Liver (tissue), 9 donors: ENCODE measurements around the gene PCMTD2. TPM values are rescaled to one million over a fixed set of nuclear protein-coding genes. Genes with fewer than 3 reads are reported as not detected.

ENCODE experiments used
- DNase-seq: peaks from one replicate; pipeline ENCODE4 v3.0.0-alpha.2; 2017; ENCODE audit warnings: low spot score
- H3K27ac ChIP-seq, 2 donors: one replicate each; pipeline ENCODE4 v1.7.0; 2013; ENCODE audit warnings: inconsistent platforms in 2 of 2, low read length in 2 of 2, control low read depth in 1 of 2, low read depth in 1 of 2, mild to moderate bottlenecking in 1 of 2
- H3K27me3 ChIP-seq, 4 donors: one replicate each; pipeline versions ENCODE4 v1.6.1 to v1.7.0; 2013; ENCODE audit warnings: low read length in 3 of 4, inconsistent platforms in 1 of 4, mild to moderate bottlenecking in 1 of 4, moderate library complexity in 1 of 4; ENCODE audit not compliant: control insufficient read depth in 4 of 4, insufficient read depth in 4 of 4
- H3K36me3 ChIP-seq, 4 donors: one replicate each; pipeline versions ENCODE4 v1.6.1 to v1.7.0; 2013; ENCODE audit warnings: low read length in 3 of 4, mild to moderate bottlenecking in 3 of 4, low read depth in 1 of 4, moderate library complexity in 1 of 4; ENCODE audit not compliant: control insufficient read depth in 4 of 4, insufficient read depth in 3 of 4
- H3K4me1 ChIP-seq, 4 donors: one replicate each; pipeline versions ENCODE4 v1.6.1 to v1.7.0; 2013; ENCODE audit warnings: low read length in 3 of 4, mild to moderate bottlenecking in 3 of 4, moderate library complexity in 1 of 4; ENCODE audit not compliant: control insufficient read depth in 4 of 4, insufficient read depth in 4 of 4
- H3K4me3 ChIP-seq, 3 donors: one replicate each; pipeline versions ENCODE4 v1.6.1 to v1.7.0; 2013; ENCODE audit warnings: low read length in 3 of 3, control low read depth in 1 of 3, low read depth in 1 of 3, mild to moderate bottlenecking in 1 of 3
- H3K9ac ChIP-seq, 2 donors: one replicate each; pipeline ENCODE4 v1.7.0; 2013; ENCODE audit warnings: low read length in 2 of 2, mild to moderate bottlenecking in 2 of 2, moderate library complexity in 2 of 2, control low read depth in 1 of 2, low read depth in 1 of 2
- H3K9me3 ChIP-seq, 4 donors: one replicate each; pipeline versions ENCODE4 v1.6.1 to v1.7.0; 2013; ENCODE audit warnings: low read length in 3 of 4; ENCODE audit not compliant: control insufficient read depth in 4 of 4
- EGR1 ChIP-seq, 2 donors: IDR thresholded peaks; 2 replicates each; pipeline ENCODE4 v1.6.1; 2016 to 2018; ENCODE audit warnings: antibody characterized with exemption in 2 of 2, low read depth in 2 of 2
- FOXA1 ChIP-seq: IDR thresholded peaks from 2 replicates; pipeline ENCODE4 v1.6.1; 2016; ENCODE audit warnings: antibody characterized with exemption
- FOXA2 ChIP-seq: IDR thresholded peaks from 2 replicates; pipeline ENCODE4 v1.6.1; 2016; ENCODE audit warnings: antibody characterized with exemption
- GABPA ChIP-seq, 2 donors: IDR thresholded peaks in 1 of 2; conservative IDR thresholded peaks in 1 of 2; 2 replicates each; pipeline ENCODE4 v1.6.1; 2016; ENCODE audit warnings: antibody characterized with exemption in 2 of 2, mild to moderate bottlenecking in 1 of 2, moderate library complexity in 1 of 2
- HNF4A ChIP-seq, 2 donors: conservative IDR thresholded peaks; 2 replicates each; pipeline ENCODE4 v1.6.1; 2016; ENCODE audit warnings: antibody characterized with exemption in 2 of 2, mild to moderate bottlenecking in 2 of 2
- HNF4G ChIP-seq: IDR thresholded peaks from 2 replicates; pipeline ENCODE4 v1.6.1; 2016; ENCODE audit warnings: antibody characterized with exemption
- JUND ChIP-seq, 2 donors: IDR thresholded peaks; 2 replicates each; pipeline ENCODE4 v1.6.1; 2016; ENCODE audit warnings: antibody characterized with exemption in 2 of 2
- NR2F2 ChIP-seq: IDR thresholded peaks from 2 replicates; pipeline ENCODE4 v1.6.1; 2016; ENCODE audit warnings: antibody characterized with exemption
- RAD21 ChIP-seq, 2 donors: IDR thresholded peaks; 2 replicates each; pipeline ENCODE4 v1.6.1; 2016; ENCODE audit warnings: antibody characterized with exemption in 2 of 2, mild to moderate bottlenecking in 2 of 2
- SP1 ChIP-seq: IDR thresholded peaks from 2 replicates; pipeline ENCODE4 v1.6.1; 2018; ENCODE audit warnings: antibody characterized with exemption, mild to moderate bottlenecking
- TAF1 ChIP-seq: conservative IDR thresholded peaks from 2 replicates; pipeline ENCODE4 v1.6.1; 2016; ENCODE audit warnings: antibody characterized with exemption, mild to moderate bottlenecking
- WGBS: extraction: QIAGEN DNeasy Blood & Tissue Kit; methylation state at CpG from one replicate; pipeline ENCODE4 v1.1.7; 2013; 5-methylcytosine and 5-hydroxymethylcytosine counted together
- polyA plus RNA-seq, 2 donors: library from polyadenylated mRNA; stranded (reverse) in 1 of 2; unstranded in 1 of 2; fragments of 200-250 nt in 1 of 2; fragments of >200 nt in 1 of 2; fragmentation: Nextera tagmentation in 1 of 2; extraction: Ambion mirVana in 1 of 2; gene quantifications; one replicate each; pipeline versions ENCODE4 v1.2.1 to v1.2.3, GENCODE V29; 2013 to 2015
- total RNA-seq, 2 donors: library from RNA; depleted of rRNA; stranded (reverse); fragments of >200 nt; gene quantifications; one replicate each; pipeline ENCODE4 v1.2.3, GENCODE V29; 2014
- TF ChIP-seq, protein P1 (sequence below): IDR thresholded peaks from 2 replicates; pipeline ENCODE4 v1.6.1; 2016; ENCODE audit warnings: antibody characterized with exemption, mild to moderate bottlenecking
- TF ChIP-seq, protein P2 (sequence below): fragments of 150-350 bp; IDR thresholded peaks from 2 replicates; pipeline ENCODE4 v1.5.1; 2017; ENCODE audit warnings: improper control_type of control experiment, low read depth, low read length; ENCODE audit not compliant: missing input control
- TF ChIP-seq, protein P3 (sequence below): IDR thresholded peaks from 2 replicates; pipeline ENCODE4 v1.6.1; 2016; ENCODE audit warnings: antibody characterized with exemption
- TF ChIP-seq, protein P4 (sequence below): IDR thresholded peaks from 2 replicates; pipeline ENCODE4 v1.6.1; 2016; ENCODE audit warnings: antibody characterized with exemption
- donor health status: healthy.
- donor health status: healthy.
- donor health status: healthy.
- donor health status: healthy.
- donor health status: healthy.

Gene PCMTD2
- total and polyA plus RNA-seq, 4 donors: 12.7 to 74.4 (median 25.4) TPM

DNA sequence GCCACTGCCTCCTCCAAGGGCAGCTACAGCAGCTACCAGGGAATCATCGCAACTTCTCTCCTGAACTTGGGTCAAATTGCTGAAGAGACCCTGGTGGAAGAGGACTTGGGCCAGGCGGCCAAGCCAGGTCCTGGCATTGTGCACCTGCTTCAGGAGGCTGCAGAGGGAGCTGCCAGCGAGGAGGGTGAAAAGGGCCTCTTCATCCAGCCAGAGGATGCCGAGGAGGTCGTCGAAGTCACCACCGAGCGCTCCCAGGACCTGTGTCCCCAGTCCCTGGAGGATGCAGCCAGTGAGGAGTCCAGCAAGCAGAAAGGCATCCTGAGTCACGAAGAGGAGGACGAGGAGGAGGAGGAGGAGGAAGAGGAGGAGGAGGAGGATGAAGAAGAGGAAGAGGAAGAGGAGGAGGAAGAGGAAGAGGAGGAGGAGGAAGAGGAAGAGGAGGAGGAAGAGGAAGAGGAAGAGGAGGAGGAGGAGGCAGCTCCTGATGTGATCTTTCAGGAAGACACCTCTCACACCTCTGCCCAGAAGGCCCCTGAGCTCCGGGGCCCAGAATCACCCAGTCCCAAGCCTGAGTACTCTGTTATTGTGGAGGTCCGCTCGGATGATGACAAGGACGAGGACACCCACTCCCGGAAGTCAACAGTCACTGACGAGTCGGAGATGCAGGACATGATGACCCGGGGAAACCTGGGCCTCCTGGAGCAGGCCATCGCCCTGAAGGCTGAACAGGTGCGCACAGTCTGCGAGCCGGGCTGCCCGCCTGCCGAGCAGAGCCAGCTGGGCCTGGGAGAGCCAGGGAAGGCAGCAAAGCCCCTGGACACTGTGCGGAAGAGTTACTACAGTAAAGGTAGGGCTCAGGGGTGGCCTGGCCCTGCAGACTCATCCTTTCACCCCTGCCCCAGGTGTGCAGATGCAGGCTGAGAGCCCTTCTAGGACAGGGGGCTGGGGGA, 47.6 kb upstream of the PCMTD2 start:
- TF ChIP-seq GABPA (IDR thresholded peaks at IDR 0.05 in 1 of 2, conservative IDR thresholded peaks at IDR 0.05 in 1 of 2): no peak
- no peak for TF ChIP-seq SP1
- TF ChIP-seq FOXA1: no peak
- no peak for TF ChIP-seq JUND (IDR thresholded peaks at IDR 0.05)
- no peak for TF ChIP-seq TAF1
- TF ChIP-seq, protein P1, sequence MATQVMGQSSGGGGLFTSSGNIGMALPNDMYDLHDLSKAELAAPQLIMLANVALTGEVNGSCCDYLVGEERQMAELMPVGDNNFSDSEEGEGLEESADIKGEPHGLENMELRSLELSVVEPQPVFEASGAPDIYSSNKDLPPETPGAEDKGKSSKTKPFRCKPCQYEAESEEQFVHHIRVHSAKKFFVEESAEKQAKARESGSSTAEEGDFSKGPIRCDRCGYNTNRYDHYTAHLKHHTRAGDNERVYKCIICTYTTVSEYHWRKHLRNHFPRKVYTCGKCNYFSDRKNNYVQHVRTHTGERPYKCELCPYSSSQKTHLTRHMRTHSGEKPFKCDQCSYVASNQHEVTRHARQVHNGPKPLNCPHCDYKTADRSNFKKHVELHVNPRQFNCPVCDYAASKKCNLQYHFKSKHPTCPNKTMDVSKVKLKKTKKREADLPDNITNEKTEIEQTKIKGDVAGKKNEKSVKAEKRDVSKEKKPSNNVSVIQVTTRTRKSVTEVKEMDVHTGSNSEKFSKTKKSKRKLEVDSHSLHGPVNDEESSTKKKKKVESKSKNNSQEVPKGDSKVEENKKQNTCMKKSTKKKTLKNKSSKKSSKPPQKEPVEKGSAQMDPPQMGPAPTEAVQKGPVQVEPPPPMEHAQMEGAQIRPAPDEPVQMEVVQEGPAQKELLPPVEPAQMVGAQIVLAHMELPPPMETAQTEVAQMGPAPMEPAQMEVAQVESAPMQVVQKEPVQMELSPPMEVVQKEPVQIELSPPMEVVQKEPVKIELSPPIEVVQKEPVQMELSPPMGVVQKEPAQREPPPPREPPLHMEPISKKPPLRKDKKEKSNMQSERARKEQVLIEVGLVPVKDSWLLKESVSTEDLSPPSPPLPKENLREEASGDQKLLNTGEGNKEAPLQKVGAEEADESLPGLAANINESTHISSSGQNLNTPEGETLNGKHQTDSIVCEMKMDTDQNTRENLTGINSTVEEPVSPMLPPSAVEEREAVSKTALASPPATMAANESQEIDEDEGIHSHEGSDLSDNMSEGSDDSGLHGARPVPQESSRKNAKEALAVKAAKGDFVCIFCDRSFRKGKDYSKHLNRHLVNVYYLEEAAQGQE: no peak
- TF ChIP-seq, protein P2, sequence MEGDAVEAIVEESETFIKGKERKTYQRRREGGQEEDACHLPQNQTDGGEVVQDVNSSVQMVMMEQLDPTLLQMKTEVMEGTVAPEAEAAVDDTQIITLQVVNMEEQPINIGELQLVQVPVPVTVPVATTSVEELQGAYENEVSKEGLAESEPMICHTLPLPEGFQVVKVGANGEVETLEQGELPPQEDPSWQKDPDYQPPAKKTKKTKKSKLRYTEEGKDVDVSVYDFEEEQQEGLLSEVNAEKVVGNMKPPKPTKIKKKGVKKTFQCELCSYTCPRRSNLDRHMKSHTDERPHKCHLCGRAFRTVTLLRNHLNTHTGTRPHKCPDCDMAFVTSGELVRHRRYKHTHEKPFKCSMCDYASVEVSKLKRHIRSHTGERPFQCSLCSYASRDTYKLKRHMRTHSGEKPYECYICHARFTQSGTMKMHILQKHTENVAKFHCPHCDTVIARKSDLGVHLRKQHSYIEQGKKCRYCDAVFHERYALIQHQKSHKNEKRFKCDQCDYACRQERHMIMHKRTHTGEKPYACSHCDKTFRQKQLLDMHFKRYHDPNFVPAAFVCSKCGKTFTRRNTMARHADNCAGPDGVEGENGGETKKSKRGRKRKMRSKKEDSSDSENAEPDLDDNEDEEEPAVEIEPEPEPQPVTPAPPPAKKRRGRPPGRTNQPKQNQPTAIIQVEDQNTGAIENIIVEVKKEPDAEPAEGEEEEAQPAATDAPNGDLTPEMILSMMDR: no peak
- TF ChIP-seq, protein P3, sequence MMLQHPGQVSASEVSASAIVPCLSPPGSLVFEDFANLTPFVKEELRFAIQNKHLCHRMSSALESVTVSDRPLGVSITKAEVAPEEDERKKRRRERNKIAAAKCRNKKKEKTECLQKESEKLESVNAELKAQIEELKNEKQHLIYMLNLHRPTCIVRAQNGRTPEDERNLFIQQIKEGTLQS: no peak
- no peak for TF ChIP-seq HNF4G
- TF ChIP-seq, protein P4, sequence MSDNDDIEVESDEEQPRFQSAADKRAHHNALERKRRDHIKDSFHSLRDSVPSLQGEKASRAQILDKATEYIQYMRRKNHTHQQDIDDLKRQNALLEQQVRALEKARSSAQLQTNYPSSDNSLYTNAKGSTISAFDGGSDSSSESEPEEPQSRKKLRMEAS: no peak
- TF ChIP-seq HNF4A (conservative IDR thresholded peaks at IDR 0.05): no peak
- no peak for TF ChIP-seq EGR1 (IDR thresholded peaks at IDR 0.05; ENCODE audit: low read depth in 2 of 2)
- TF ChIP-seq NR2F2: no peak
- no peak for TF ChIP-seq FOXA2
- no peak for TF ChIP-seq RAD21 (IDR thresholded peaks at IDR 0.05)
- H3K9ac ChIP-seq: no peak overlapping the region
- H3K4me3 ChIP-seq: no peak overlapping the region
- no peaks in the 10 kb centered on the region for H3K27me3 ChIP-seq
- peaks cover 0 to 7% (median 5%) of the 10 kb centered on the region in 4 donors for H3K4me1 ChIP-seq
- no peaks in the 10 kb centered on the region for H3K36me3 ChIP-seq
- 93% methylated on average over 25 of the region's 25 CpGs for WGBS
- DNase-seq: no peak
- no peak overlapping the region for H3K27ac ChIP-seq
- no peaks in the 10 kb centered on the region for H3K9me3 ChIP-seq

DNA sequence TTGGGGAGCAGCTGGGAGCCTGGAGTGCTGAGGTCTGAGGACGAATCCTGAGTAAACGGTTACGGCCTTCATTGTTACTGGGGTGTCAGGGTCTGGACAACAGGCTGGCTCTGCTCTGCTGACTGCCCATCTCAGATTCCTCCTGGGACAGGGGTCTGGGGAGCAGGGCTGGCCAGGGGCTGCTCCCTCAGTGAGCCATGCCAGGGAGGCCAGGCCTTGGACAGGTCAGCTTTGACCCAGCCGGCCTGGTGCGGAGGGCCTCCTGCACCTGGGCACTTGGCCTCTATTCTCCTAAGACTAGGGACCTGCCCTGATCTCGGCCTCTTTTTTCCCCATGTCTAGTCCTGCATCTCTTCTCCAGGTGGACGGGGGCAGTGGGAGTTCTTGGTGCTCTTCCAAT, 46.4 kb upstream of the PCMTD2 start:
- H3K9ac ChIP-seq: no peak overlapping the region
- no peak for DNase-seq
- no peaks in the 10 kb centered on the region for H3K36me3 ChIP-seq
- no peak overlapping the region for H3K27ac ChIP-seq
- WGBS: 89% methylated on average over 7 of the region's 7 CpGs
- H3K9me3 ChIP-seq: no peaks in the 10 kb centered on the region
- peaks cover 0 to 13% (median 7%) of the 10 kb centered on the region in 4 donors for H3K4me1 ChIP-seq
- H3K27me3 ChIP-seq: no peaks in the 10 kb centered on the region
- TF ChIP-seq GABPA (IDR thresholded peaks at IDR 0.05 in 1 of 2, conservative IDR thresholded peaks at IDR 0.05 in 1 of 2) (no peak), HNF4G (no peak), SP1 (no peak), JUND (IDR thresholded peaks at IDR 0.05) (no peak), EGR1 (IDR thresholded peaks at IDR 0.05; ENCODE audit: low read depth in 2 of 2) (no peak), RAD21 (IDR thresholded peaks at IDR 0.05) (no peak), HNF4A (conservative IDR thresholded peaks at IDR 0.05) (no peak), FOXA1 (no peak), TAF1 (no peak)
- TF ChIP-seq, protein P2: no peak
- no peak overlapping the region for H3K4me3 ChIP-seq
